Endothelial cell (in vitro differentiated cells): ENCODE data around the gene LIN7A. TPM values are rescaled to one million over a fixed set of nuclear protein-coding genes. Genes with fewer than 3 reads are reported as not detected.

ENCODE experiments used
- DNase-seq: peaks from one replicate; pipeline ENCODE4 v3.0.0; 2021; ENCODE audit warnings: low spot score
- H3K27ac Mint-ChIP-seq: one replicate; pipeline ENCODE4 v1.8.0; 2021; ENCODE audit warnings: mixed read lengths, inconsistent platforms; ENCODE audit not compliant: unreplicated experiment
- H3K27me3 Mint-ChIP-seq: one replicate; pipeline ENCODE4 v1.8.0; 2021; ENCODE audit warnings: mild to moderate bottlenecking, moderate library complexity, mixed read lengths, inconsistent platforms; ENCODE audit not compliant: unreplicated experiment
- H3K36me3 Mint-ChIP-seq: one replicate; pipeline ENCODE4 v1.8.0; 2021; ENCODE audit warnings: mild to moderate bottlenecking, low read depth, mixed read lengths, inconsistent platforms; ENCODE audit not compliant: unreplicated experiment
- H3K4me1 Mint-ChIP-seq: one replicate; pipeline ENCODE4 v1.8.0; 2021; ENCODE audit warnings: mild to moderate bottlenecking, mixed read lengths, inconsistent platforms; ENCODE audit not compliant: unreplicated experiment
- H3K4me3 Mint-ChIP-seq: one replicate; pipeline ENCODE4 v1.8.0; 2021; ENCODE audit warnings: mild to moderate bottlenecking, mixed read lengths, inconsistent platforms; ENCODE audit not compliant: unreplicated experiment
- H3K9me3 Mint-ChIP-seq: one replicate; pipeline ENCODE4 v1.8.0; 2021; ENCODE audit warnings: mixed read lengths, inconsistent platforms; ENCODE audit not compliant: unreplicated experiment
- microRNA-seq: library from miRNA; unstranded; fragments of <30 nt; microRNA quantifications from one replicate; pipeline ENCODE4, GENCODE V29; 2020; ENCODE audit not compliant: unreplicated experiment
- total RNA-seq: library from RNA; stranded (reverse); fragmentation: NEBNext Ultra II Directional; extraction: Animal tissue kit (Norgen Biotek cat#: 25700); gene quantifications from one replicate; pipeline ENCODE4 v1.2.1, GENCODE V29; 2021; ENCODE audit not compliant: unreplicated experiment
- TF ChIP-seq, protein P1 (sequence below): fragments of 200-600 bp; sonication (generic); IDR thresholded peaks from one replicate; pipeline ENCODE4 v1.5.0; 2021; ENCODE audit warnings: antibody characterized with exemption; ENCODE audit not compliant: unreplicated experiment

The LIN7A gene
- total RNA-seq, 1 donor from 2014 or later = 34.0 TPM

- H3K27ac Mint-ChIP-seq = no peak overlapping the region
- no peak overlapping the region for H3K4me3 Mint-ChIP-seq
- DNase-seq = no peak
- H3K36me3 Mint-ChIP-seq = no peaks in the 10 kb centered on the region
- peaks cover 2% of the 10 kb centered on the region for H3K27me3 Mint-ChIP-seq
- no peaks in the 10 kb centered on the region for H3K9me3 Mint-ChIP-seq
- TF ChIP-seq, protein P1, sequence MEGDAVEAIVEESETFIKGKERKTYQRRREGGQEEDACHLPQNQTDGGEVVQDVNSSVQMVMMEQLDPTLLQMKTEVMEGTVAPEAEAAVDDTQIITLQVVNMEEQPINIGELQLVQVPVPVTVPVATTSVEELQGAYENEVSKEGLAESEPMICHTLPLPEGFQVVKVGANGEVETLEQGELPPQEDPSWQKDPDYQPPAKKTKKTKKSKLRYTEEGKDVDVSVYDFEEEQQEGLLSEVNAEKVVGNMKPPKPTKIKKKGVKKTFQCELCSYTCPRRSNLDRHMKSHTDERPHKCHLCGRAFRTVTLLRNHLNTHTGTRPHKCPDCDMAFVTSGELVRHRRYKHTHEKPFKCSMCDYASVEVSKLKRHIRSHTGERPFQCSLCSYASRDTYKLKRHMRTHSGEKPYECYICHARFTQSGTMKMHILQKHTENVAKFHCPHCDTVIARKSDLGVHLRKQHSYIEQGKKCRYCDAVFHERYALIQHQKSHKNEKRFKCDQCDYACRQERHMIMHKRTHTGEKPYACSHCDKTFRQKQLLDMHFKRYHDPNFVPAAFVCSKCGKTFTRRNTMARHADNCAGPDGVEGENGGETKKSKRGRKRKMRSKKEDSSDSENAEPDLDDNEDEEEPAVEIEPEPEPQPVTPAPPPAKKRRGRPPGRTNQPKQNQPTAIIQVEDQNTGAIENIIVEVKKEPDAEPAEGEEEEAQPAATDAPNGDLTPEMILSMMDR = no peak
- H3K4me1 Mint-ChIP-seq = peaks cover 10% of the 10 kb centered on the region
These were observed 189.9 kb downstream of the LIN7A start for GRCh38 chr12:80747800-80748199.

GRCh38 chr12:80745851-80746505 is 191.8 kb downstream of the LIN7A start:
- DNase-seq = no peak
- H3K27me3 Mint-ChIP-seq = peaks cover 2% of the 10 kb centered on the region
- H3K36me3 Mint-ChIP-seq = no peaks in the 10 kb centered on the region
- TF ChIP-seq, protein P1 = no peak
- H3K4me1 Mint-ChIP-seq = peaks cover 21% of the 10 kb centered on the region
- no peak overlapping the region for H3K4me3 Mint-ChIP-seq
- no peak overlapping the region for H3K27ac Mint-ChIP-seq
- no peaks in the 10 kb centered on the region for H3K9me3 Mint-ChIP-seq

Small RNAs within 50 kb of the gene (microRNA-seq; reads per million reads assigned to microRNA genes)
- gene MIR617 (not detected), gene MIR618 (8.3 reads per million, percentile 56 among the genes with 10 or more reads in this experiment)

Other genes with a start within 250 kb of the LIN7A start
- gene MYF6, start 230.3 kb downstream of the LIN7A start, total RNA-seq = 0.31 TPM
- not detected for gene MYF5, start 221.0 kb downstream of the LIN7A start, total RNA-seq
- gene ACSS3, start 140.1 kb upstream of the LIN7A start, total RNA-seq = 18.7 TPM